Hepatic stellate cell (primary cell): ENCODE measurements around the gene FAM135A.
"Not testable (repeated sequence)": the region's sequence is repeated elsewhere in the genome, so short reads cannot be mapped to it uniquely, and the experiment has no call there.

ENCODE experiments used
- DNase-seq: peaks from one replicate; pipeline ENCODE4 v3.0.0; 2011; ENCODE audit warnings: low spot score

FAM135A gene

GRCh38 chr6:70459699-70460098 lies 46.4 kb downstream of the FAM135A start:
- DNase-seq = not testable (repeated sequence)

- DNase-seq = no peak
These were observed 56.7 kb downstream of the FAM135A start for GRCh38 chr6:70470016-70470415.

GRCh38 chr6:70470510-70470909 lies 57.2 kb downstream of the FAM135A start:
- not testable (repeated sequence) for DNase-seq

GRCh38 chr6:70474751-70475150 lies 61.4 kb downstream of the FAM135A start:
- DNase-seq = no peak

GRCh38 chr6:70479236-70479635 lies 65.9 kb downstream of the FAM135A start:
- DNase-seq = no peak

DNA sequence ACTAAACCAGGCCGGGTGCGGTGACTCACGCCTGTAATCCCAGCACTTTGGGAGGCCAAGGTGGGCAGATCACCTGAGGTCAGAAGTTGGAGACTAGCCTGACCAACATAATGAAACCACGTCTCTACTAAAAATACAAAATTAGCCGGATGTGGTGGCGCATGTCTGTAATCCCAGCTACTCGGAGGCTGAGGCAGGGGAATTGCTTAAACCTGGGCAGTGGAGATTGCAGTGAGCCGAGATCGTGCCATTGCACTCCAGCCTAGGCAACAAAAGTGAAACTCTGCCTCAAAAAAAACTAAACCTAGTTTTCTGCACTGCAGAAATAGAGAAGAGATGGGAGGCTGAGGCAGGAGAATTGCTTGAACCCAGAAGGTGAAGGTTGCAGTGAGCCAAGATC lies 73.3 kb downstream of the FAM135A start:
- not testable (repeated sequence) for DNase-seq

- no peak for DNase-seq
These were observed 76.1 kb downstream of the FAM135A start for GRCh38 chr6:70489364-70489763.

DNA sequence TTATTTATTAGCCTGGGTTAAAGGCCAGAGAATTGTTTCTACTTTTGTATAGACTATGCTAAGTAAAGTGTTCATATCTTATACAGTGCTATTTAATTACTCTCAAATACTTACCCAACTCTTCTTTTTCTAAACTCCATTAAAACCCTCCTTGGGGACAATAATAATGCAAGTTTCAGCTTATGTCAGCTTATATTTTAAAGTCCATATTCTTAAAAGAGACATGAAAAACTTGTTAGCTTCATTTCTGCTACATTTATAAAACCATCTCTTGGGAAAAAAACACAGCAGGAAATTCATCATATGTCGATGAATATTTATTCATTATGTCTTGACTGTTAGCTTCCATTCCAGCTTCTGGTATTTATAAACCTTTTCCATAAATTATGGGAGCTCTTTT lies 81.5 kb downstream of the FAM135A start:
- no peak for DNase-seq

DNA sequence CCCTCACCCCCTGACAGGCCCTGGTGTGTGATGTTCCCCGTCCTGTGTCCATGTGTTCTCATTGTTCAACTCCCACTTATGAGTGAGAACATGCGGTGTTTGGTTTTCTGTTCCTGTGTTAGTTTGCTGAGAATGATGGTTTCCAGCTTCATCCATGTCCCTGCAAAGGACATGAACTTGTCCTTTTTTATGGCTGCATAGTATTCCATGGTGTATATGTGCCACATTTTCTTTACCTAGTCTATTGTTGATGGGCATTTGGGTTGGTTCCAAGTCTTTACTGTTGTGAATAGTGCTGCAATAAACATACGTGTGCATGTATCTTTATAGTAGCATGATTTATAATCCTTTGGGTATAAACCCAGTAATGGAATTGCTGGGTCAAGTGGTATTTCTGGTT lies 82.5 kb downstream of the FAM135A start:
- not testable (repeated sequence) for DNase-seq

DNA sequence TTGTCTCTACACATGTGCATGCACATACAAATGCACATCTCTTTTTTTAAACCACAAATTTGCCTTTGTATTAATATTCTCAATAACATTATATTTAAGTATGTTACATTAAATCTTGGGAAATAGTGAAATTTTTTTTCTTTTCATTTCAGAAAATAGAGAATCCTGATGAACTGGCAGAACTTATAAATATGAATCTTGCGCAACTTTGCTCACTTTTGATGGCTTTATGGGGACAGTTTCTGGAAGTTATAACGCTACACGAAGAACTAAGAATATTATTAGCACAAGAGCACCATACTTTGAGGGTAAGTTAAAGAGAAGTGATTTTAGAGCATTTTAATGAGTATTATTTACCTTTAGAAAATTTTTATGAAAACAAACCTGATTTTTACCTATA lies 89.2 kb downstream of the FAM135A start:
- no peak for DNase-seq

DNA sequence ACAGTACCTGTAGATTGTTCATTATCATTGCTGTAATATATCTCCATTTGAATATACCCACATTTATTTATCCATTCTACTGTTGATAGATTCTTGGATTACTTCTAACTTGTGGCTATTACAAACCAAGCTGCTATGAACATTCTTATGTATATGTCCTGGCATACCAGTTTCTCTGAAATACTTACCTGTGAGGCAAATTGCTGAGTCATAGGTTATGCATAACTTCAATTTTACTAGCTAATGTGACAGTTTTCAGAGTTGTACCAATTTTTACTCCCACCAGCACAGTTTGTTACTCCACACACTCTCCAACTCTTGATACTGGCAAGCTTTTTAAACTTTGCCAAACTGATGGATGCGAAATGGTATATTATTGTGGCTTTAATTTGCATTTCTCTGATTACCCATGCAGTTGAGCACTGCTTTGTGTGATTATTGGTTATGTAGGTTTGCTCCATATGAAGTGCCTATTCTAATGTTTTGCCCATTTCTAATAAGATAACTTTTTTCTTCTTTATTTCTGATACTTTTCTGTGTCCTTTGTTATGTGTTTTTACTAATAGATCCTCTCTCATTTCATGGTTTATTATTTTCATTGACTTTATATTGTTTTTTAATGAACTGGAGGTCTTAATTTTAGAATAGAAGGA lies 90.6 kb downstream of the FAM135A start:
- DNase-seq = no peak

GRCh38 chr6:70506321-70506720 lies 93.0 kb downstream of the FAM135A start:
- no peak for DNase-seq

DNA sequence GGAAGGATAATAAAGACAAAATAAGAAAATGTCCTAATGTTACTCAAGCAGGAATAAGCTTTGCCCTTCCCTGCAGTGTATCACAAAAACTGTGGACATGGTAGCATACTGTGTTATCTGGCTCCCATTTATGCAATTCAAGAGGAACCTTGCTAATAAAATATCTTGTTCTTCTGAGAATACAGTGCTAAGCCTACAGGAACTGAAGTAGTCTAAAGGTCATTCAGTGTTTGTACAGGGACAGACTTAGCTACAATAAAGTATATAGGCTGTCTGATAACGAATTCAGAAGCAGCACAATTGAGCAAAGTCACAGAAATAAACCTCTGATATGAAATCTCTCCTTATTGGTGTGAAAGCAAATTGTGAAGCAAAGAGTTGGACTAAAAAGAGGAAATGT lies 93.9 kb downstream of the FAM135A start:
- DNase-seq = no peak

- DNase-seq = no peak
These were observed 95.6 kb downstream of the FAM135A start for GRCh38 chr6:70508953-70509352.

GRCh38 chr6:70510600-70510999 lies 97.3 kb downstream of the FAM135A start:
- DNase-seq = no peak

DNA sequence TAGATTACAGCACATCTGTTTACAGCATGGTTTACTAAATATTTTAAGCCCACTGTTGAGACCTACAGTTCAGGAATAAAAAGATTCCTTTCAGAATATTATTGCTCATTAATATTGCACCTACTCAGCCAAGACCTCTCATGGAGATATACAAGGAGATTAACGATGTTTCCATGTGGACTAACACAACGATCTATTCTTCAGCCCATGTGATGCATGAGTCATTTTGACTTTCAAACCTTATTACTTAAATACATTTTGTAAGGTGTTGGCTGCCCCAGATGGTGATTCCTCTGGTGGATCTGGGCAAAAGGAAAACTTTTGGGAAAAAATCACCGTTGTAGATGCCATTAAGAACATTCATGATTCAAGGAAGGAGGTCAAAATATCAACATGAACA lies 105.4 kb downstream of the FAM135A start:
- DNase-seq = no peak

- peak; percentile 2 for DNase-seq
These were observed 107.3 kb downstream of the FAM135A start for GRCh38 chr6:70520575-70520974.

GRCh38 chr6:70524721-70525286 lies 111.5 kb downstream of the FAM135A start:
- DNase-seq = no peak

DNA sequence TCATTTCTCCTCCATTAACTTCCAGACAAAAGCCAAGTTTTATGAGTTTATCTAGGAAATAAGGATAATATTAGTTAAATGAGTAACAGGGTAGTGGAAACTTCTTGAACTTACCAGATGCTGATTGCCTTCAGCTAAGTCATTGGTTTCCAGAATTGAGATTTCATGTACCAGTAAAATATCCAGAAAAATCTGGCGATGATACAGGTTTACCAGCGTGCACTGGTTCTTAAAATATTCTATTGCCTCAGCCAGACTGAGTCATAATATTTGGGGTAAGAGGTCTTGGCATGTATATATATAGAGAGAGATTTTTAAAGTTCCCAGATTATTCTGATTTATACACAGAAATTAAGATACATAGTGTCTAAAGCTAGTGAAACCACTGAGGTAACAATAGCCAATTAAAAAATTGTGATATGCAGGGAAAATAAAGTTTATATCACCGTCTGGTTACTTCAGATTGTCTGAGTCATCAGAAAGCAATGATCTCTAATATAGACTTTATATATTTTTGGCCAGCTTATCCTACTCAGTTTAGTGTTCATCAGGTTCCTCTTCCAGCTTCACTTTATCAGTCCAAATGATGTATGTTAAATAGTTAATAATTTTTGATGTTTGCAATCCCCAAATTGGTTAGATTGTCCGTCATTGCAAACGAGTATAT lies 113.9 kb downstream of the FAM135A start:
- DNase-seq = no peak

DNA sequence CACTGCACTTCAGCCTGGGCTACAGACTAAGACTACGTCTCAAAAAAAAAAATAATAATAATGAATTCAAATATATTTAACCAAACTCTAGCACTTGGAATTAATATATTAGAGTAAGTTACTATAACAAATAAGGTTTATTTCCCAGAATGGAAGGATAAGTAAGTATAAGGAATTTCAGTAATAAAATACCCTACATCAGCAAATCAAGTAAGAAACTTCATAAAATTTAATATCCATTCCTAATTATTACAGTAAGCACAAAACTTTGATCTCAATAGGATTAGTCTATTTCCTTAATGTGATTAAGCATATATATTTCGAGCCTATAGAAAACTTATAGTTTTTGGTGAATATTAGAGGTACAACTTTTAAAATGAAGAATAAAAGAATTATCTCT lies 116.7 kb downstream of the FAM135A start:
- DNase-seq = no peak

GRCh38 chr6:70531133-70531532 lies 117.8 kb downstream of the FAM135A start:
- DNase-seq = no peak

- no peak for DNase-seq
These were observed 124.0 kb downstream of the FAM135A start for GRCh38 chr6:70537266-70537665.

GRCh38 chr6:70538376-70538775 lies 125.1 kb downstream of the FAM135A start:
- no peak for DNase-seq

- peak; percentile 9 for DNase-seq
These were observed 134.0 kb downstream of the FAM135A start for GRCh38 chr6:70547313-70547712.
